NCI-H460 (cell line): ENCODE measurements around the gene STPG1. TPM values are rescaled to one million over a fixed set of nuclear protein-coding genes. Genes with fewer than 3 reads are reported as not detected.

ENCODE experiments used
- DNase-seq: peaks from one replicate; pipeline ENCODE4 v3.0.0-alpha.2; 2016; ENCODE audit warnings: low read depth; ENCODE audit errors: extremely low read depth
- total RNA-seq: library from RNA; depleted of rRNA; stranded (reverse); fragments of >200 nt; shearing (Covaris generic); gene quantifications from 2 replicates; pipeline ENCODE4 v1.2.3, GENCODE V29; 2014

STPG1 gene
- total RNA-seq, 1 experiment from 2014 or later = 16.9 TPM

- no peak for DNase-seq
Observed at GRCh38 chr1:24374891-24375786, 38.4 kb downstream of the STPG1 start.

- no peak for DNase-seq
Observed at GRCh38 chr1:24373710-24374109, 39.9 kb downstream of the STPG1 start.

GRCh38 chr1:24373044-24373443 is 40.5 kb downstream of the STPG1 start:
- DNase-seq = no peak

- DNase-seq = no peak
Observed at GRCh38 chr1:24369801-24370200, 43.8 kb downstream of the STPG1 start.

- no peak for DNase-seq
Observed at GRCh38 chr1:24369199-24369598, 44.4 kb downstream of the STPG1 start.

- no peak for DNase-seq
Observed at GRCh38 chr1:24366707-24367106, 46.9 kb downstream of the STPG1 start.

GRCh38 chr1:24364975-24365678 is 48.5 kb downstream of the STPG1 start:
- DNase-seq = peak; percentile 68

- DNase-seq = no peak
Observed at GRCh38 chr1:24364605-24364974, 49.0 kb downstream of the STPG1 start.

- no peak for DNase-seq
Observed at GRCh38 chr1:24363994-24364393, 49.6 kb downstream of the STPG1 start.

GRCh38 chr1:24362982-24363614 is 50.5 kb downstream of the STPG1 start:
- no peak for DNase-seq

- no peak for DNase-seq
Observed at GRCh38 chr1:24362396-24362795, 51.2 kb downstream of the STPG1 start.

- DNase-seq = no peak
Observed at GRCh38 chr1:24361811-24362210, 51.8 kb downstream of the STPG1 start.

- DNase-seq = no peak
Observed at GRCh38 chr1:24360681-24361080, 52.9 kb downstream of the STPG1 start.

GRCh38 chr1:24357038-24357437 is 56.5 kb downstream of the STPG1 start:
- no peak for DNase-seq

GRCh38 chr1:24355466-24355865 is 58.1 kb downstream of the STPG1 start:
- no peak for DNase-seq

GRCh38 chr1:24353292-24353891 is 60.2 kb downstream of the STPG1 start:
- DNase-seq = no peak

GRCh38 chr1:24351918-24352627 is 61.5 kb downstream of the STPG1 start:
- DNase-seq = peak; percentile 36

- no peak for DNase-seq
Observed at GRCh38 chr1:24351247-24351646, 62.3 kb downstream of the STPG1 start.

- no peak for DNase-seq
Observed at GRCh38 chr1:24349891-24350290, 63.7 kb downstream of the STPG1 start.

GRCh38 chr1:24348196-24348595 is 65.4 kb downstream of the STPG1 start:
- no peak for DNase-seq
